Breast epithelium (tissue), 4 donors: ENCODE results near the gene PLA2G2F. TPM values are rescaled to one million over a fixed set of nuclear protein-coding genes. Genes with fewer than 3 reads are reported as not detected.

Experiments used
- DNase-seq, 2 donors: peaks; one replicate each; pipeline ENCODE4 v3.0.0-alpha.2; 2019; ENCODE audit warnings: low spot score in 2 of 2
- H3K27ac ChIP-seq, 2 donors: fragments of 200-600 bp; sonication (generic) in 1 of 2; one replicate each; pipeline ENCODE4 v1.5.1; 2016 to 2019; ENCODE audit warnings: mild to moderate bottlenecking in 1 of 2
- H3K27me3 ChIP-seq, 2 donors: fragments of 200-600 bp; sonication (generic) in 1 of 2; one replicate each; pipeline versions ENCODE4 v1.5.1 to v1.6.0; 2017 to 2019; ENCODE audit warnings: control low read depth in 1 of 2, mild to moderate bottlenecking in 1 of 2
- H3K36me3 ChIP-seq: fragments of 200-600 bp; one replicate; pipeline ENCODE4 v1.5.1; 2019
- H3K4me1 ChIP-seq, 2 donors: fragments of 200-600 bp; sonication (generic); one replicate each; pipeline ENCODE4 v1.5.1; 2016 to 2019; ENCODE audit warnings: control low read depth in 1 of 2
- H3K4me3 ChIP-seq, 3 donors: fragments of 200-600 bp; sonication (generic); 1 replicate in 2 of 3; 2 replicates in 1 of 3; pipeline ENCODE4 v1.5.1; 2016 to 2019; ENCODE audit warnings: mild to moderate bottlenecking in 3 of 3, moderate library complexity in 2 of 3
- H3K9me3 ChIP-seq, 2 donors: fragments of 200-600 bp; sonication (generic) in 1 of 2; one replicate each; pipeline ENCODE4 v1.5.1; 2016 to 2019; ENCODE audit warnings: control low read depth in 1 of 2
- POLR2A ChIP-seq: fragments of 450-650 bp; IDR thresholded peaks from one replicate; pipeline ENCODE4 v1.6.1; 2016; ENCODE audit warnings: antibody characterized with exemption, mild to moderate bottlenecking, moderate library complexity
- POLR2AphosphoS5 ChIP-seq, 3 donors: sonication (generic); formaldehyde crosslinking; IDR thresholded peaks; one replicate each; pipeline ENCODE4 v1.6.1; 2017; ENCODE audit warnings: antibody characterized with exemption in 3 of 3
- intact Hi-C: fragments of 100-400 bp; cut with DNase I; formaldehyde crosslinking; loops from one replicate; pipeline ENCODE4 v1.15.1; 2023; ENCODE audit warnings: low total_unique reads
- total RNA-seq, 3 donors: library from RNA; depleted of rRNA; stranded (reverse); fragments of >200 nt; gene quantifications; one replicate each; pipeline ENCODE4 v1.1.0, GENCODE V29; 2016
- TF ChIP-seq, protein P1 (sequence below), 3 donors: fragments of 450-650 bp; IDR thresholded peaks; one replicate each; pipeline ENCODE4 v1.5.1; 2016 to 2017; ENCODE audit warnings: antibody characterized with exemption in 3 of 3, mild to moderate bottlenecking in 3 of 3, moderate library complexity in 3 of 3

PLA2G2F gene
- total RNA-seq, 3 donors from 2014 or later, result not detected

GRCh38 chr1:20142001-20142710 is 3.0 kb downstream of the PLA2G2F start:
- no peaks in the 10 kb centered on the region for H3K9me3 ChIP-seq
- no peaks in the 10 kb centered on the region for H3K27me3 ChIP-seq
- intact Hi-C loops, result no loop called here
- no peak overlapping the region for H3K27ac ChIP-seq
- no peak overlapping the region for H3K4me3 ChIP-seq
- DNase-seq, result no peak
- no peaks in the 10 kb centered on the region for H3K36me3 ChIP-seq
- no peaks in the 10 kb centered on the region for H3K4me1 ChIP-seq
- TF ChIP-seq POLR2AphosphoS5 (IDR thresholded peaks at IDR 0.05), result no peak
- TF ChIP-seq, protein P1, sequence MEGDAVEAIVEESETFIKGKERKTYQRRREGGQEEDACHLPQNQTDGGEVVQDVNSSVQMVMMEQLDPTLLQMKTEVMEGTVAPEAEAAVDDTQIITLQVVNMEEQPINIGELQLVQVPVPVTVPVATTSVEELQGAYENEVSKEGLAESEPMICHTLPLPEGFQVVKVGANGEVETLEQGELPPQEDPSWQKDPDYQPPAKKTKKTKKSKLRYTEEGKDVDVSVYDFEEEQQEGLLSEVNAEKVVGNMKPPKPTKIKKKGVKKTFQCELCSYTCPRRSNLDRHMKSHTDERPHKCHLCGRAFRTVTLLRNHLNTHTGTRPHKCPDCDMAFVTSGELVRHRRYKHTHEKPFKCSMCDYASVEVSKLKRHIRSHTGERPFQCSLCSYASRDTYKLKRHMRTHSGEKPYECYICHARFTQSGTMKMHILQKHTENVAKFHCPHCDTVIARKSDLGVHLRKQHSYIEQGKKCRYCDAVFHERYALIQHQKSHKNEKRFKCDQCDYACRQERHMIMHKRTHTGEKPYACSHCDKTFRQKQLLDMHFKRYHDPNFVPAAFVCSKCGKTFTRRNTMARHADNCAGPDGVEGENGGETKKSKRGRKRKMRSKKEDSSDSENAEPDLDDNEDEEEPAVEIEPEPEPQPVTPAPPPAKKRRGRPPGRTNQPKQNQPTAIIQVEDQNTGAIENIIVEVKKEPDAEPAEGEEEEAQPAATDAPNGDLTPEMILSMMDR (IDR thresholded peaks at IDR 0.05), result no peak
- TF ChIP-seq POLR2A, result no peak

- Histone ChIP-seq H3K9me3 (no peaks in the 10 kb centered on the region), H3K4me1 (no peaks in the 10 kb centered on the region), H3K27me3 (no peaks in the 10 kb centered on the region), H3K27ac (no peak overlapping the region), H3K36me3 (no peaks in the 10 kb centered on the region), H3K4me3 (no peak overlapping the region)
- no peak for TF ChIP-seq POLR2AphosphoS5 (IDR thresholded peaks at IDR 0.05)
- TF ChIP-seq, protein P1 (IDR thresholded peaks at IDR 0.05), result no peak
- TF ChIP-seq POLR2A, result no peak
- no peak for DNase-seq
- intact Hi-C loops, result no loop called here
Observed at GRCh38 chr1:20143318-20143717, 4.2 kb downstream of the PLA2G2F start.

DNA sequence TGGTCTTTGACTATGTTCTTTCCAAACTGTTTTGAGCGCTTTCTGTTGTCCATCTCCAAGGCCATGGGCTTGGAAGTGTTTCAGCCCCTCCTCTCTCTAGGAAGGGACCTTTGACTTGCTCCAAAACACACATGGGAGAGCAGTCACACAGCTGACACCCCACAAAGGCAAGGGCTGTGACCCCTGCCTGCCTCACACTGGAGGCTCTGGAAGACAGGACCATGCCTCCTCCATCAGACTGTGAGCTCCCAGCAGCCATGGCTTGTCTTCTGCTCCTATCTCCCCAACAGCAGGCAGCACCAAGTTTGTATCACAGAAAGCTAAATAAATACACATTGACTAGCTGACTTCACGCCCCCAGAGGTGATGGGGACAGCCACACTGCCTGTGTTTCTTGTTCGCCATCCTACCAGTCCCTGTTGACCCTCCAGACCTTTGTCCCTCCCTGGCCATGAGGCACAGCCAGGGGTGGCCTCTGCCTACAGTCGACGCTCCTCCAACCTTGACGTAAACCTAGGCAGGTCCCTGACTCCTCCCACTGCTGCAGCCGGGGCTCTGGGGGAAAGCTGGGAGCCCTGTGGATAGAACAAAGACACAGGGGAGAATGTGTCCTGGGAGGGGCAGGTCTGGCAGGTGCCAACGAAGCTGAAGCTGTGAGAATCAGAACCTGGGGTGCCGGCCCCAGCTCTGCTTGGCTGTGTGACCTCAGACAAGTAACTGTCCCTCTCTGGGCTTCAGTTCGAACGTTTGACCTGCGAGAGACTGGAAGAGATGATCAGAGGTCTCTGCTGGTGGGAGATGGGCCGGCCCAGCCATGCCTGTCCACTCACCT is 4.8 kb downstream of the PLA2G2F start:
- no peaks in the 10 kb centered on the region for H3K36me3 ChIP-seq
- no peak for DNase-seq
- TF ChIP-seq POLR2AphosphoS5 (IDR thresholded peaks at IDR 0.05) (no peak), POLR2A (no peak)
- TF ChIP-seq, protein P1 (IDR thresholded peaks at IDR 0.05), result no peak
- no peak overlapping the region for H3K27ac ChIP-seq
- no peaks in the 10 kb centered on the region for H3K27me3 ChIP-seq
- intact Hi-C loops, result no loop called here
- no peaks in the 10 kb centered on the region for H3K4me1 ChIP-seq
- no peaks in the 10 kb centered on the region for H3K9me3 ChIP-seq
- H3K4me3 ChIP-seq, result no peak overlapping the region

DNA sequence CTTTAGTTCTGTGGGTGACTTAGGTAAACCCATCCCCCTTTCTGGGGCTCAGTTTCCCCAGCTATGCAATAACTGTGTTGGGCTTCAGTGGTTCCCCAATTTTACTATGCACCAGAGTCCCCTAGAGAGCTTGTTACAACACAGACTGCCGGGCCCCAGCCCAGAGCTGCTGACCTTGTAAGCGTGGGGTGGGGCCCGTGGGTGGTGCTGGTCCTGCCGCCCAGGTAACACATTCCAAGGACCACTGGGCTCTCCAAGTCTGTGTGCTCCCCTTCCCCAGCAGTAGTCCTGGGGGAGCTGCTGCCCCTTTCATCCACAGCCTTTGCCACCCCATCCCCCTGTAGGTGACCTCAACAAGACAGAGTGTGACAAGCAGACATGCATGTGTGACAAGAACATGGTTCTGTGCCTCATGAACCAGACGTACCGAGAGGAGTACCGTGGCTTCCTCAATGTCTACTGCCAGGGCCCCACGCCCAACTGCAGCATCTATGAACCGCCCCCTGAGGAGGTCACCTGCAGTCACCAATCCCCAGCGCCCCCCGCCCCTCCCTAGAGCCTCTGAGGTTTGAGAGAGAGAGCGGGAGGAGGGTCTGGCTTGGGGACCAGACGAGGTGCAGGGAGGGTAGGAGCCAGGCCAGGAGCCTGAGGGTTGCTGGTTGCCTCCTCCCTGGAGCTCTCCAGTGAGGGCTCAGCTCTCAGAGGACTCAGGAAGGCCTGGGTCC is 8.9 kb downstream of the PLA2G2F start:
- TF ChIP-seq POLR2AphosphoS5 (IDR thresholded peaks at IDR 0.05), result no peak
- TF ChIP-seq, protein P1 (IDR thresholded peaks at IDR 0.05), result no peak
- Histone ChIP-seq H3K4me1 (peaks cover 5 to 7% of the 10 kb centered on the region in 2 donors), H3K27ac (no peak overlapping the region), H3K4me3 (no peak overlapping the region), H3K27me3 (no peaks in the 10 kb centered on the region), H3K9me3 (no peaks in the 10 kb centered on the region), H3K36me3 (no peaks in the 10 kb centered on the region)
- intact Hi-C loops, result no loop called here
- no peak for DNase-seq
